ENCODE results near the gene PGRMC2.
"Not testable (repeated sequence)": the region's sequence is repeated elsewhere in the genome, so short reads cannot be mapped to it uniquely, and the experiment has no call there.

The PGRMC2 gene

GRCh38 chr4:128271551-128271950, 16.1 kb downstream of the PGRMC2 start:
- no peak for TF ChIP-seq CTCF (IDR thresholded peaks at IDR 0.05; ENCODE audit: extremely low read depth, missing control alignments)
- no peak for DNase-seq (ENCODE audit: low spot score)

GRCh38 chr4:128268970-128269369, 18.6 kb downstream of the PGRMC2 start:
- TF ChIP-seq CTCF (IDR thresholded peaks at IDR 0.05; ENCODE audit: extremely low read depth, missing control alignments): no peak
- DNase-seq (ENCODE audit: low spot score): no peak

- TF ChIP-seq CTCF (IDR thresholded peaks at IDR 0.05; ENCODE audit: extremely low read depth, missing control alignments): no peak
- DNase-seq (ENCODE audit: low spot score): no peak
Observed at GRCh38 chr4:128267745-128268144, 19.9 kb downstream of the PGRMC2 start.

DNA sequence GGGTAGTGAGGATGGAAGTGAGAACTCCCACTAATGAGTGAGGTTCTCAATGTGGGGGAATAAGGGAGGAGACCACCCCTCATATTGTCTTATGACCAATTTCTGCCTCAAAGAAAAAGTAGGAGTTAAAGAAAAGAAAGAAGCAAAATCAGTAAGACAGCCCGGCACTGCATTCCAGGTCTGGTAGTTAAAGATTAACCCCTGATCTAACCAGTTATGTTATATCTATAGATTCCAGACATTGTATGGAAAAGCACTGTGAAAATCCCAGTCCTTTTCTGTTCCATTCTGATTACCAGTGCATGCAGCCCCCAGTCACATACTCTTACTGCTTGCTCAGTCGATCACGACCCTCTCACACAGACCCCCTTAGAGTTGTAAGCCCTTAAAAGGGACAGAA, 20.4 kb downstream of the PGRMC2 start:
- not testable (repeated sequence) for DNase-seq (ENCODE audit: low spot score)

GRCh38 chr4:128265550-128265949, 22.1 kb downstream of the PGRMC2 start:
- DNase-seq (ENCODE audit: low spot score): not testable (repeated sequence)

DNA sequence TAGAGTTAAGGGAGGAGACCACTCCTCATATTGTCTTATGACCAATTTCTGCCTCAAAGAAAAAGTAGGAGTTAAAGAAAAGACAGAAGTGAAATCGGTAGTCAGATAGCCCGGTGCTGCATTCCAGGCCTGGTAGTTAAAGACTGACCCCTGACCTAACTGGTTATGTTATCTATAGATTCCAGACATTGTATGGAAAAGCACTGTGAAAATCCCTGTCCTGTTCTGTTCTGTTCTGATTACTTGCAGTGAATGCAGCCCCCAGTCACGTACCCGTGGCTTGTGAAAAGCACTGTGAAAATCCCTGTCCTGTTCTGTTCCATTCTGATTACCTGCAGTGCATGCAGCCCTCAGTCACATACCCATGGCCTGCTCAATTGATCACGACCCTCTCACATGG, 27.7 kb downstream of the PGRMC2 start:
- DNase-seq (ENCODE audit: low spot score): not testable (repeated sequence)

DNA sequence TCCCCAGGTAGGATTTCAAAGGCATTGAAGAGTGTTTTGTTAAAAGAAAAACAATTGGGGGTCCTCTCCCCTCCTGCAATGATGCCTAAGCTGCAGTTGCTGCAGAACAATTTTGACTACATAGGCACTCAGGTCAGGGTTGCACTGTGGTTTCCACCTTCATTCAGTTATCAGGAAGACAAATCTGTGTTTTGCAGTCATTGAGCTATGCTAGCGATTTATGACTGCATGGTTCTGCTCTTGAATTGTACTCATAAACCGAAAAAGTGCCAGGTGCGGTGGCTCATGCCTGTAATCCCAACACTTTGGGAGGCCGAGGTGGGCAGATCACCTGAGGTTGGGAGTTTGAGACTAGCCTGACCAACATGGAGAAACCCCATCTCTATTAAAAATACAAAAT, 29.4 kb downstream of the PGRMC2 start:
- DNase-seq (ENCODE audit: low spot score): not testable (repeated sequence)

DNA sequence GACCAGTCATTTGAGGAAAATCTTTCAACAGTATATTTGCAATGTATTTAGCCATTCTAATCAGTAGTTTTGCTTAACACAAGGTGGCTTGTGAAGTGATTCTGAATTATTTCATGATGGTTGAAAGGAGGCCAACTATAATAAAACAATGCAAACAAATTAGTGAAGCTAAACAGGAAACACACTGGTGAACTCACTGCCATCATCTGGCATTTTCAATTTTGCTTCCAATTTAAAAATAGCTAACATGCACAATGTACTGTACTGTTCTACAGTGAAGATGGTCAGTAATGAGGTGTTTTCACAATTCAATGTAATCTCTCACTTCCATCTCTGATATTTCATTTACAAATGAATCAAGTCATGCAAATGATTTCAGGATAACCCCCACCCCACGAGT, 31.1 kb downstream of the PGRMC2 start:
- no peak for DNase-seq (ENCODE audit: low spot score)
- no peak for TF ChIP-seq CTCF (IDR thresholded peaks at IDR 0.05; ENCODE audit: extremely low read depth, missing control alignments)

DNA sequence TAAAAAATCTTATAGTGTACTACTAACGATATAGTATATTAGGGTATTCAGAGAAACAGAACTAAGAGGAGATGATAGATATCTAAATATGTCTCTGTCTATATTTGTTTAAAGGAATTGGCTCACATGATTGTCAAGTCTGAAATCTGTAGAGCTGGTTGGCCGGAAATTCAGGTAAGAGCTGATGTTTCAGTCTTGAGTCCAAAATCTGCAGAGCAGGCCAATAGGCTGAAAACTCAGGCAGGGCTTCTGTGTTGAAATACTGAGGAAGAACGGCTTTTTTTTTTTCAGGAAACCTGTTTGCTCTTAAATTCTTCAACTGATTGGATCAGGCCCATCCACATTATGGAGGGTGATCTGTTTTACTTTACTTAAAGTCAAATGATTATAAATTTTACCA, 31.7 kb downstream of the PGRMC2 start:
- DNase-seq (ENCODE audit: low spot score): no peak
- TF ChIP-seq CTCF (IDR thresholded peaks at IDR 0.05; ENCODE audit: extremely low read depth, missing control alignments): no peak

Measured in GM20000 (cell line).